CD4-positive, alpha-beta memory T cell (primary cell): ENCODE data around the gene DLX2. TPM values are rescaled to one million over a fixed set of nuclear protein-coding genes. Genes with fewer than 3 reads are reported as not detected.
"Not testable (repeated sequence)": the region's sequence is repeated elsewhere in the genome, so short reads cannot be mapped to it uniquely, and the experiment has no call there.

Experiments
- CTCF ChIA-PET: fragments of 350-600 bp; sonication (Branson Sonifier 250); formaldehyde crosslinking; loops from one replicate; lab custom pipeline; 2021; ENCODE audit warnings: inconsistent platforms; ENCODE audit not compliant: partially characterized antibody; lab: Charles Lee
- POLR2A ChIA-PET: fragments of 350-600 bp; sonication (Branson Sonifier 250); formaldehyde crosslinking; loops from one replicate; lab custom pipeline; 2021; ENCODE audit not compliant: partially characterized antibody; lab: Charles Lee
- DNase-seq, 5 donors: peaks; one replicate each; pipeline versions ENCODE4 v3.0.0 to v3.0.0-alpha.2; 2020 to 2022; ENCODE audit warnings: mixed read lengths in 1 of 5
- H3K27ac ChIP-seq: one replicate; pipeline ENCODE4 v1.7.0; 2013; ENCODE audit warnings: low read depth, low read length
- H3K27me3 ChIP-seq: 2 replicates; pipeline ENCODE4 v1.7.0; 2013; ENCODE audit warnings: mild to moderate bottlenecking, low read length, moderate library complexity; ENCODE audit not compliant: insufficient read depth
- H3K36me3 ChIP-seq: 2 replicates; pipeline ENCODE4 v1.7.0; 2013; ENCODE audit warnings: mild to moderate bottlenecking, low read length, moderate library complexity; ENCODE audit not compliant: insufficient read depth
- H3K4me1 ChIP-seq: 2 replicates; pipeline ENCODE4 v1.7.0; 2013; ENCODE audit warnings: mild to moderate bottlenecking, low read length, moderate library complexity; ENCODE audit not compliant: insufficient read depth
- H3K4me3 ChIP-seq, 2 donors: one replicate each; pipeline ENCODE4 v1.7.0; 2013; ENCODE audit warnings: low read length in 2 of 2, mild to moderate bottlenecking in 1 of 2
- H3K9me3 ChIP-seq, 2 donors: one replicate each; pipeline ENCODE4 v1.7.0; 2013; ENCODE audit warnings: low read length in 2 of 2, control low read depth in 1 of 2; ENCODE audit not compliant: control insufficient read depth in 1 of 2
- H3K27ac Mint-ChIP-seq, 7 donors: one replicate each; pipeline ENCODE4 v1.8.0; 2020 to 2021; ENCODE audit warnings: mixed read lengths in 7 of 7, mild to moderate bottlenecking in 6 of 7, inconsistent platforms in 3 of 7, moderate library complexity in 3 of 7
- H3K27me3 Mint-ChIP-seq, 2 donors: one replicate each; pipeline ENCODE4 v1.8.0; 2020 to 2021; ENCODE audit warnings: mixed read lengths in 2 of 2
- H3K36me3 Mint-ChIP-seq, 2 donors: one replicate each; pipeline ENCODE4 v1.8.0; 2020 to 2021; ENCODE audit warnings: mixed read lengths in 2 of 2, inconsistent platforms in 1 of 2, mild to moderate bottlenecking in 1 of 2
- H3K4me1 Mint-ChIP-seq, 4 donors: one replicate each; pipeline ENCODE4 v1.8.0; 2020 to 2021; ENCODE audit warnings: mixed read lengths in 4 of 4, mild to moderate bottlenecking in 1 of 4
- H3K4me3 Mint-ChIP-seq, 8 donors: one replicate each; pipeline ENCODE4 v1.8.0; 2020 to 2021; ENCODE audit warnings: mixed read lengths in 8 of 8, mild to moderate bottlenecking in 7 of 8, moderate library complexity in 6 of 8, inconsistent platforms in 3 of 8
- H3K9me3 Mint-ChIP-seq, 8 donors: one replicate each; pipeline ENCODE4 v1.8.0; 2020 to 2021; ENCODE audit warnings: mixed read lengths in 8 of 8, mild to moderate bottlenecking in 5 of 8, inconsistent platforms in 3 of 8, moderate library complexity in 1 of 8
- intact Hi-C: fragments of 100-400 bp; cut with micrococcal nuclease; formaldehyde crosslinking; loops from one replicate; pipeline ENCODE4 v1.15.1; 2023
- polyA plus RNA-seq, 2 donors: library from polyadenylated mRNA; unstranded; fragments of 300-500 nt; fragmentation: Illumina TruSeq; gene quantifications; one replicate each; pipeline ENCODE4 v1.2.3, GENCODE V29; 2021
- total RNA-seq, 2 experiments: library from RNA; stranded (reverse); gene quantifications; one replicate each; pipeline ENCODE4 v1.2.3, GENCODE V29; 2021

The DLX2 gene
- total and polyA plus RNA-seq, 4 experiments from 2014 or later: not detected

- Mint-ChIP-seq H3K36me3 (peaks cover 0 to 6% of the 10 kb centered on the region in 2 donors), H3K27ac (peak overlapping the region in 1 of 7 donors; percentile 81), H3K4me3 (no peak overlapping the region), H3K9me3 (peaks cover 0 to 32% (median 11%) of the 10 kb centered on the region in 8 donors), H3K4me1 (peaks cover 7 to 31% (median 21%) of the 10 kb centered on the region in 4 donors), H3K27me3 (peaks cover 48 to 58% of the 10 kb centered on the region in 2 donors)
- Histone ChIP-seq H3K27ac (no peak overlapping the region), H3K4me3 (no peak overlapping the region), H3K36me3 (no peaks in the 10 kb centered on the region), H3K4me1 (peaks cover 24% of the 10 kb centered on the region), H3K9me3 (no peaks in the 10 kb centered on the region), H3K27me3 (peaks cover 46% of the 10 kb centered on the region)
- DNase-seq: no peak
- POLR2A ChIA-PET: no interaction called here
- intact Hi-C loops: no loop called here
- CTCF ChIA-PET: no interaction called here
Measured at GRCh38 chr2:172079416-172079815, 23.3 kb downstream of the DLX2 start.

DNA sequence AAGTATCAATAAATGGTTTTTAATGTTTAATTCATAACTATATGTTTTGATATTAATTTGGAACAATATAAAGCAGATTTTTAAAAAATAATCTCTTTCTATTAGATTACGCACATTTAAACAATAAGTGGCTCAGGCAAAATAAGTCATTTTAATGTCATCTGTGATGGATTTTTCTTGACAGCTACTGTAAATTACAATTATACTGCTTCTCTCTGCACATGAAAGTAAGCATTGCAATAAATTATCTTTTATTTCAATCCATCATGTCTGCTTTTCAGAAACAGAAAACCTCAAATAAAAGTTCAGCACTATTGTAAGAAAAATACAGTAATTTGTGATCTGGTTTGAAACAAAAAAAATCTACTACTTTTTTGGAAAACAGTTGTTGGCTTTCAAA, 28.4 kb downstream of the DLX2 start:
- H3K36me3 Mint-ChIP-seq: peaks cover 0 to 18% of the 10 kb centered on the region in 2 donors
- no peak overlapping the region for H3K27ac Mint-ChIP-seq
- no peaks in the 10 kb centered on the region for H3K9me3 ChIP-seq
- H3K4me3 ChIP-seq: no peak overlapping the region
- no peaks in the 10 kb centered on the region for H3K9me3 Mint-ChIP-seq
- H3K4me3 Mint-ChIP-seq: no peak overlapping the region
- H3K27ac ChIP-seq: no peak overlapping the region
- CTCF ChIA-PET: no interaction called here
- no peak for DNase-seq
- POLR2A ChIA-PET: no interaction called here
- H3K36me3 ChIP-seq: no peaks in the 10 kb centered on the region
- intact Hi-C loops: no loop called here
- H3K4me1 ChIP-seq: no peaks in the 10 kb centered on the region
- H3K27me3 ChIP-seq: no peaks in the 10 kb centered on the region
- peaks cover 23 to 27% of the 10 kb centered on the region in 2 donors for H3K27me3 Mint-ChIP-seq
- no peaks in the 10 kb centered on the region for H3K4me1 Mint-ChIP-seq

GRCh38 chr2:172073518-172073917, 29.2 kb downstream of the DLX2 start:
- no peak overlapping the region for H3K4me3 Mint-ChIP-seq
- no peak overlapping the region for H3K27ac Mint-ChIP-seq
- ChIA-PET POLR2A (no interaction called here), CTCF (no interaction called here)
- no peak for DNase-seq
- H3K4me1 Mint-ChIP-seq: no peaks in the 10 kb centered on the region
- no peaks in the 10 kb centered on the region for H3K4me1 ChIP-seq
- no peaks in the 10 kb centered on the region for H3K9me3 ChIP-seq
- no peak overlapping the region for H3K27ac ChIP-seq
- H3K4me3 ChIP-seq: no peak overlapping the region
- peaks cover 20 to 21% of the 10 kb centered on the region in 2 donors for H3K27me3 Mint-ChIP-seq
- no peaks in the 10 kb centered on the region for H3K27me3 ChIP-seq
- H3K36me3 ChIP-seq: no peaks in the 10 kb centered on the region
- peaks cover 0 to 1% (median 0%) of the 10 kb centered on the region in 8 donors for H3K9me3 Mint-ChIP-seq
- intact Hi-C loops: no loop called here
- H3K36me3 Mint-ChIP-seq: peaks cover 0 to 22% of the 10 kb centered on the region in 2 donors

DNA sequence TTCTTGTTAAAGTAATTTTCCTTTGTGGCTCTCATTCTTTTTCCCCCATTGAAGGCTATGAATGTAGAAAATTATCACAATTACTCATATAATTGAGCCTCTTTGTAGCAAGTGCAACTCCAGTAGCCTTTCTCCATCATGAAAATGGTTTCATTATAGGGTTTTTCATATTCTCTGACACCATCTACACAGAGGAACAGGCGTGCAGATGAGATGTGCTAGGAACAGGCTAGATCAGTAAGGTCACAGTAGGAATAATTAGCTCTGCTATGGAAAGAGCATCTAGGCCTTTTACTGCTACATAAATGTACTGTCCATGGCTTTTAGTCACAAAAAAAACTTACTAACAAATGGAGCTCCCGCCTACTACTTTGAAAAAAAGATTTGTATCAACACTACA, 30.0 kb downstream of the DLX2 start:
- CTCF ChIA-PET: no interaction called here

GRCh38 chr2:172072303-172072702, 30.4 kb downstream of the DLX2 start:
- Mint-ChIP-seq H3K4me1 (no peaks in the 10 kb centered on the region), H3K27me3 (peaks cover 16 to 20% of the 10 kb centered on the region in 2 donors), H3K27ac (no peak overlapping the region), H3K4me3 (no peak overlapping the region), H3K9me3 (peaks cover 0 to 1% (median 0%) of the 10 kb centered on the region in 8 donors), H3K36me3 (peaks cover 0 to 22% of the 10 kb centered on the region in 2 donors)
- H3K4me1 ChIP-seq: no peaks in the 10 kb centered on the region
- H3K27ac ChIP-seq: no peak overlapping the region
- H3K27me3 ChIP-seq: no peaks in the 10 kb centered on the region
- ChIA-PET POLR2A (interaction anchor here (0.6 kb wide), 1 partner anchor 15 kb away, joined by 3 read pairs; no protein-coding TSS in a partner anchor), CTCF (no interaction called here)
- H3K36me3 ChIP-seq: no peaks in the 10 kb centered on the region
- intact Hi-C loops: no loop called here
- DNase-seq: no peak
- H3K9me3 ChIP-seq: no peaks in the 10 kb centered on the region
- H3K4me3 ChIP-seq: no peak overlapping the region

More for the DNA sequence above, 30.0 kb downstream of the DLX2 start:
- Histone ChIP-seq H3K27me3 (no peaks in the 10 kb centered on the region), H3K4me1 (no peaks in the 10 kb centered on the region), H3K36me3 (no peaks in the 10 kb centered on the region), H3K9me3 (no peaks in the 10 kb centered on the region), H3K4me3 (no peak overlapping the region), H3K27ac (no peak overlapping the region)
- Mint-ChIP-seq H3K9me3 (peaks cover 0 to 1% (median 0%) of the 10 kb centered on the region in 8 donors), H3K4me3 (no peak overlapping the region), H3K4me1 (no peaks in the 10 kb centered on the region), H3K36me3 (peaks cover 0 to 22% of the 10 kb centered on the region in 2 donors), H3K27me3 (peaks cover 17 to 20% of the 10 kb centered on the region in 2 donors), H3K27ac (no peak overlapping the region)
- POLR2A ChIA-PET: interaction anchor here (0.6 kb wide), 1 partner anchor 15 kb away, joined by 3 read pairs; no protein-coding TSS in a partner anchor
- DNase-seq: no peak
- intact Hi-C loops: no loop called here

DNA sequence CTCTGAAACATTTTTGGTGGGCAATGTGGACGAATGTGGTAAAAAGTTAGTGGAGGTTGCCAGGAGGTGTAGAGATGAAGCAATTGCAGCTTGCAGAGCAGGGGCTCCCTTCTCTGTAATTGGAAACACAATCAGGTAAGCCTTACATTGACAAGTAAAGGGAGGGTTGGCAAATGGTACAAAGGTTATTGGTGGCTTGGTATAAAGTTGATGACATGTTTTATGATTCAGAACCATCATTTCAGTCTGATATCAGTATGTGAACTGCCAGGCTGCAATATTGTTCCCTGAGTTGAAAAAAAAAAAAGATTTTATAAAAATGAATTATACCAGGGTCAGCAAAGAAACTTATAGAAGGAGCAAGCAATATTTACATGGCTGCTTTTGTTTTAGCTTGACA, 31.8 kb downstream of the DLX2 start:
- H3K36me3 ChIP-seq: no peaks in the 10 kb centered on the region
- DNase-seq: no peak
- H3K4me1 ChIP-seq: no peaks in the 10 kb centered on the region
- H3K4me1 Mint-ChIP-seq: no peaks in the 10 kb centered on the region
- H3K27me3 ChIP-seq: no peaks in the 10 kb centered on the region
- CTCF ChIA-PET: no interaction called here
- H3K4me3 Mint-ChIP-seq: no peak overlapping the region
- H3K36me3 Mint-ChIP-seq: peaks cover 0 to 23% of the 10 kb centered on the region in 2 donors
- H3K27ac ChIP-seq: no peak overlapping the region
- no peaks in the 10 kb centered on the region for H3K9me3 ChIP-seq
- POLR2A ChIA-PET: no interaction called here
- intact Hi-C loops: no loop called here
- H3K9me3 Mint-ChIP-seq: peaks cover 0 to 1% (median 0%) of the 10 kb centered on the region in 8 donors
- no peak overlapping the region for H3K27ac Mint-ChIP-seq
- H3K27me3 Mint-ChIP-seq: peaks cover 8 to 15% of the 10 kb centered on the region in 2 donors
- H3K4me3 ChIP-seq: no peak overlapping the region

- CTCF ChIA-PET, H3K4me3 ChIP-seq, H3K4me1 Mint-ChIP-seq, H3K27ac Mint-ChIP-seq, H3K9me3 ChIP-seq, H3K4me3 Mint-ChIP-seq, H3K27me3 Mint-ChIP-seq, H3K27ac ChIP-seq, H3K27me3 ChIP-seq, DNase-seq, H3K4me1 ChIP-seq, H3K36me3 ChIP-seq, intact Hi-C loops, POLR2A ChIA-PET, H3K9me3 Mint-ChIP-seq: not testable (repeated sequence)
- peaks cover 5 to 34% of the 10 kb centered on the region in 2 donors for H3K36me3 Mint-ChIP-seq
Measured at GRCh38 chr2:172067905-172068304, 34.8 kb downstream of the DLX2 start.
